Measurements from ENCODE around the gene TTLL11. TPM values are rescaled to one million over a fixed set of nuclear protein-coding genes. Genes with fewer than 3 reads are reported as not detected.
A peak's percentile ranks its signal among the peaks of the same experiment; 100 is the strongest.
"Not testable (repeated sequence)": the region's sequence is repeated elsewhere in the genome, so short reads cannot be mapped to it uniquely, and the experiment has no call there.

Gene TTLL11
- total RNA-seq, 1 donor from 2014 or later: 0.75 TPM

GRCh38 chr9:121798941-121799340 is 294.2 kb downstream of the TTLL11 start:
- no peaks in the 10 kb centered on the region for H3K36me3 ChIP-seq
- H3K79me2 ChIP-seq (ENCODE audit: low read depth): no peaks in the 10 kb centered on the region
- no peak overlapping the region for H3K27ac ChIP-seq
- H2AFZ ChIP-seq (replicated peaks): no peak overlapping the region
- Mint-ChIP-seq H3K4me1 (no peaks in the 10 kb centered on the region), H3K9me3 (peaks cover under 1% of the 10 kb centered on the region), H3K4me3 (no peak overlapping the region), H3K27me3 (ENCODE audit: insufficient read depth, low read depth) (no peaks in the 10 kb centered on the region), H3K27ac (no peak overlapping the region), H3K36me3 (no peaks in the 10 kb centered on the region)
- no peak overlapping the region for H3K9ac ChIP-seq
- TF ChIP-seq, protein P1, sequence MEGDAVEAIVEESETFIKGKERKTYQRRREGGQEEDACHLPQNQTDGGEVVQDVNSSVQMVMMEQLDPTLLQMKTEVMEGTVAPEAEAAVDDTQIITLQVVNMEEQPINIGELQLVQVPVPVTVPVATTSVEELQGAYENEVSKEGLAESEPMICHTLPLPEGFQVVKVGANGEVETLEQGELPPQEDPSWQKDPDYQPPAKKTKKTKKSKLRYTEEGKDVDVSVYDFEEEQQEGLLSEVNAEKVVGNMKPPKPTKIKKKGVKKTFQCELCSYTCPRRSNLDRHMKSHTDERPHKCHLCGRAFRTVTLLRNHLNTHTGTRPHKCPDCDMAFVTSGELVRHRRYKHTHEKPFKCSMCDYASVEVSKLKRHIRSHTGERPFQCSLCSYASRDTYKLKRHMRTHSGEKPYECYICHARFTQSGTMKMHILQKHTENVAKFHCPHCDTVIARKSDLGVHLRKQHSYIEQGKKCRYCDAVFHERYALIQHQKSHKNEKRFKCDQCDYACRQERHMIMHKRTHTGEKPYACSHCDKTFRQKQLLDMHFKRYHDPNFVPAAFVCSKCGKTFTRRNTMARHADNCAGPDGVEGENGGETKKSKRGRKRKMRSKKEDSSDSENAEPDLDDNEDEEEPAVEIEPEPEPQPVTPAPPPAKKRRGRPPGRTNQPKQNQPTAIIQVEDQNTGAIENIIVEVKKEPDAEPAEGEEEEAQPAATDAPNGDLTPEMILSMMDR (IDR thresholded peaks at IDR 0.05): no peak
- TF ChIP-seq EZH2phosphoT487 (IDR thresholded peaks at IDR 0.05) (no peak), EZH2 (IDR thresholded peaks at IDR 0.05) (no peak)
- H4K20me1 ChIP-seq (ENCODE audit: low read depth): no peaks in the 10 kb centered on the region
- no peaks in the 10 kb centered on the region for H3K4me1 ChIP-seq
- H3K27me3 ChIP-seq: no peaks in the 10 kb centered on the region
- DNase-seq (ENCODE audit: low spot score): no peak
- no peak overlapping the region for H3K4me3 ChIP-seq
- H3K9me3 ChIP-seq (ENCODE audit: low read depth): no peaks in the 10 kb centered on the region
- no peak overlapping the region for H3K4me2 ChIP-seq
- no peaks in the 10 kb centered on the region for H3F3A ChIP-seq (ENCODE audit: low read depth)

- no peak overlapping the region for H2AFZ ChIP-seq (replicated peaks)
- TF ChIP-seq, protein P1 (IDR thresholded peaks at IDR 0.05): no peak
- TF ChIP-seq EZH2 (IDR thresholded peaks at IDR 0.05) (no peak), EZH2phosphoT487 (IDR thresholded peaks at IDR 0.05) (no peak)
- no peaks in the 10 kb centered on the region for H3K36me3 ChIP-seq
- Mint-ChIP-seq H3K36me3 (no peaks in the 10 kb centered on the region), H3K4me3 (no peak overlapping the region), H3K27me3 (ENCODE audit: insufficient read depth, low read depth) (peaks cover 3% of the 10 kb centered on the region), H3K9me3 (no peaks in the 10 kb centered on the region), H3K4me1 (peaks cover 7% of the 10 kb centered on the region), H3K27ac (no peak overlapping the region)
- H3F3A ChIP-seq (ENCODE audit: low read depth): no peaks in the 10 kb centered on the region
- no peak overlapping the region for H3K27ac ChIP-seq
- H3K4me2 ChIP-seq: no peak overlapping the region
- no peaks in the 10 kb centered on the region for H4K20me1 ChIP-seq (ENCODE audit: low read depth)
- no peaks in the 10 kb centered on the region for H3K4me1 ChIP-seq
- no peak overlapping the region for H3K9ac ChIP-seq
- DNase-seq (ENCODE audit: low spot score): no peak
- H3K79me2 ChIP-seq (ENCODE audit: low read depth): no peaks in the 10 kb centered on the region
- H3K27me3 ChIP-seq: no peaks in the 10 kb centered on the region
- H3K4me3 ChIP-seq: no peak overlapping the region
- H3K9me3 ChIP-seq (ENCODE audit: low read depth): no peaks in the 10 kb centered on the region
These were observed 296.0 kb downstream of the TTLL11 start for GRCh38 chr9:121797081-121797480.

GRCh38 chr9:121794334-121794733 is 298.8 kb downstream of the TTLL11 start:
- H3K79me2 ChIP-seq (ENCODE audit: low read depth); H3K9me3 ChIP-seq (ENCODE audit: low read depth); H3K4me1 ChIP-seq; H3K4me3 Mint-ChIP-seq; H3F3A ChIP-seq (ENCODE audit: low read depth); H3K9me3 Mint-ChIP-seq; H3K36me3 ChIP-seq; DNase-seq (ENCODE audit: low spot score); H3K27me3 ChIP-seq; H3K9ac ChIP-seq; H3K27ac ChIP-seq; H3K27ac Mint-ChIP-seq; H4K20me1 ChIP-seq (ENCODE audit: low read depth); H3K4me1 Mint-ChIP-seq; H3K27me3 Mint-ChIP-seq (ENCODE audit: insufficient read depth, low read depth); H3K4me2 ChIP-seq; H2AFZ ChIP-seq (replicated peaks); H3K36me3 Mint-ChIP-seq; H3K4me3 ChIP-seq: not testable (repeated sequence)

DNA sequence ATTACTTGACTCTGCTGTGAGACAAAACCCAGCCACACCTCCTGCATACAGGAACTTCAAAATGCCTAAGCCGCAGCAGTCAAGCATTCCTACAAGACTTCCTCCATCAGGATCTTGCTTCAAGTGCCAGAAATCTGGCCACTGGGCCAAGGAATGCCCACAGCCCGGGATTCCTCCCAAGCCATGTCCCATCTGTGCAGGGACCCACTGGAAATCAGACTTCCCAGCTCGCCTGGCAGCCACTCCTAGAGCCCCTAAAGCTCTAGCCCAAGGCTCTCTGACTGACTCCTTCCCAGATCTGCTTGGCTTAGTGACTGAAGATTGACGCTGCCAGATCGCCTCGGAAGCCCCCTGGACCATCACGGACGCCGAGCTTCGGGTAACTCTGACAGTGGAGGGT is 300.6 kb downstream of the TTLL11 start:
- not testable (repeated sequence) for DNase-seq (ENCODE audit: low spot score); H3K36me3 ChIP-seq; H3K27me3 Mint-ChIP-seq (ENCODE audit: insufficient read depth, low read depth); H3K4me3 Mint-ChIP-seq; H4K20me1 ChIP-seq (ENCODE audit: low read depth); H3K4me3 ChIP-seq; H2AFZ ChIP-seq (replicated peaks); H3K4me2 ChIP-seq; H3K4me1 ChIP-seq; H3K27ac ChIP-seq; H3K27me3 ChIP-seq; H3K9me3 Mint-ChIP-seq; H3K9ac ChIP-seq; H3K36me3 Mint-ChIP-seq; H3K79me2 ChIP-seq (ENCODE audit: low read depth); H3F3A ChIP-seq (ENCODE audit: low read depth); H3K9me3 ChIP-seq (ENCODE audit: low read depth)
- H3K27ac Mint-ChIP-seq: peak overlapping the region; percentile 44
- peaks cover 11% of the 10 kb centered on the region for H3K4me1 Mint-ChIP-seq

All from neural progenitor cell (in vitro differentiated cells).